HepG2 (cell line): ENCODE results near the gene RBP5. TPM values are rescaled to one million over a fixed set of nuclear protein-coding genes. Genes with fewer than 3 reads are reported as not detected.

Experiments
- ATAC-seq: fragments of 200-7000 bp; cut with Tn5 transposase; 3 replicates; pipeline ENCODE4 v1.9.1; 2020; ENCODE audit warnings: mild to moderate bottlenecking, moderate library complexity
- BruUV-seq: library from RNA; stranded (reverse); fragments of 400-500 nt; replicated peaks from 2 replicates; lab custom pipeline; 2021; lab: Mats Ljungman, UMichigan
- CTCF ChIA-PET: fragments of 300-600 bp; formaldehyde crosslinking; extraction: SDS; loops from one replicate; lab custom pipeline; 2021; ENCODE audit warnings: low total read pairs, inconsistent platforms, low intra/inter-chr PET ratio; lab: Yijun Ruan, JAX
- POLR2A ChIA-PET: fragments of 350-600 bp; sonication (Branson Sonifier 250); formaldehyde crosslinking; loops from one replicate; lab custom pipeline; 2020; ENCODE audit warnings: antibody characterized with exemption, inconsistent platforms; lab: Yijun Ruan, JAX
- DNase-seq: peaks from one replicate; pipeline ENCODE4 v3.0.0-alpha.2; 2015; ENCODE audit warnings: low spot score
- FAIRE-seq: peaks from 3 replicates; lab custom pipeline; 2011; peaks lifted over from hg19 to GRCh38; lab: Jason Lieb, UNC
- H2AFZ ChIP-seq: one replicate; pipeline ENCODE4 v1.6.1; 2011; ENCODE audit warnings: low read length, inconsistent platforms
- H3K27ac ChIP-seq: fragments of 300-600 bp; 3 replicates; pipeline ENCODE4 v1.8.0; 2011; ENCODE audit warnings: mixed run types, mild to moderate bottlenecking, mixed read lengths, low read length, inconsistent platforms; ENCODE audit not compliant: insufficient read depth; ENCODE audit errors: extremely low read length
- H3K27me3 ChIP-seq, 2 experiments: fragments of 200-600 bp in 1 of 2; 2 replicates in 1 of 2; 3 replicates in 1 of 2; pipeline versions ENCODE4 v1.6.0 to v1.8.0; 2011; ENCODE audit warnings: low read length in 2 of 2, mild to moderate bottlenecking in 2 of 2, moderate library complexity in 2 of 2, inconsistent platforms in 1 of 2; ENCODE audit not compliant: insufficient read depth in 2 of 2, control insufficient read depth in 1 of 2
- H3K36me3 ChIP-seq, 2 experiments: fragments of 200-600 bp in 1 of 2; replicated peaks in 1 of 2; 2 replicates in 1 of 2; 3 replicates in 1 of 2; pipeline versions ENCODE4 v1.5.1 to v1.8.0; 2011; ENCODE audit warnings: low read length in 2 of 2, inconsistent platforms in 1 of 2; ENCODE audit not compliant: insufficient read depth in 2 of 2, control insufficient read depth in 1 of 2
- H3K4me1 ChIP-seq: 2 replicates; pipeline ENCODE4 v1.5.1; 2012; ENCODE audit warnings: low read length, inconsistent platforms; ENCODE audit not compliant: insufficient read depth
- H3K4me2 ChIP-seq: 2 replicates; pipeline ENCODE4 v1.6.0; 2011; ENCODE audit warnings: low read depth, low read length, inconsistent platforms
- H3K4me3 ChIP-seq, 3 experiments: fragments of 200-600 bp in 1 of 3; sonication (generic), shearing (Covaris generic) in 1 of 3; replicated peaks in 1 of 3; 2 replicates each; pipeline ENCODE4 v1.5.1; 2011 to 2016; ENCODE audit warnings: low read length in 3 of 3, inconsistent platforms in 2 of 3, low read depth in 2 of 3, mild to moderate bottlenecking in 2 of 3, control low read depth in 1 of 3, mixed read lengths in 1 of 3; ENCODE audit not compliant: insufficient read depth in 1 of 3
- H3K79me2 ChIP-seq: one replicate; pipeline ENCODE4 v1.6.1; 2011; ENCODE audit warnings: low read length, inconsistent platforms; ENCODE audit not compliant: insufficient read depth
- H3K9ac ChIP-seq: 2 replicates; pipeline ENCODE4 v1.6.0; 2011; ENCODE audit warnings: mild to moderate bottlenecking, low read depth, low read length, inconsistent platforms; ENCODE audit not compliant: insufficient read depth
- H3K9me3 ChIP-seq: 2 replicates; pipeline ENCODE4 v1.5.1; 2012; ENCODE audit warnings: mild to moderate bottlenecking, low read length
- H4K20me1 ChIP-seq: 2 replicates; pipeline ENCODE4 v1.6.0; 2011; ENCODE audit warnings: inconsistent platforms, mild to moderate bottlenecking, low read length, moderate library complexity; ENCODE audit not compliant: insufficient read depth
- CEBPB ChIP-seq: IDR thresholded peaks from 2 replicates; pipeline ENCODE4 v1.6.1; 2011; ENCODE audit warnings: low read depth, low read length, improper control_type of control experiment, borderline replicate concordance
- ZNF792 ChIP-seq: IDR thresholded peaks from 2 replicates; pipeline ENCODE4 v1.6.1; 2016
- ZNF841 ChIP-seq: sonication (generic); formaldehyde crosslinking; IDR thresholded peaks from 2 replicates; pipeline ENCODE4 v1.8.1; 2023; ENCODE audit warnings: missing genetic modification reagents, borderline replicate concordance
- ZSCAN29 ChIP-seq: sonication (generic); formaldehyde crosslinking; conservative IDR thresholded peaks from 2 replicates; pipeline ENCODE4 v1.4.0; 2020; ENCODE audit warnings: mild to moderate bottlenecking, missing genetic modification reagents
- WGBS: methylation state at CpG from one replicate; pipeline ENCODE4 v1.1.6; 2017; ENCODE audit warnings: low lambda C conversion rate; 5-methylcytosine and 5-hydroxymethylcytosine counted together
- in situ Hi-C: cut with HindIII; loops from 2 replicates; pipeline ENCODE4 v1.10.0; 2017; ENCODE audit warnings: low pct_unique_long_range_greater_than_20kb; ENCODE audit not compliant: extremely low pct_ligation_motif_present
- intact Hi-C: fragments of 100-400 bp; cut with micrococcal nuclease; formaldehyde crosslinking; loops from one replicate; pipeline ENCODE4 v1.10.0; 2022; ENCODE audit not compliant: unreplicated experiment
- polyA plus RNA-seq, 8 experiments: library from polyadenylated mRNA; depleted of rRNA in 3 of 8; stranded (reverse) in 7 of 8; unstranded in 1 of 8; fragments of >200 nt; fragmentation: Illumina TruSeq in 4 of 8; extraction: Trizol in 4 of 8; gene quantifications; 2 replicates each; pipeline versions ENCODE4 v1.2.1 to v1.2.3, GENCODE V29; 2011 to 2016; ENCODE audit warnings: low read depth in 4 of 8, missing spikeins in 1 of 8, mixed read lengths in 1 of 8; ENCODE audit not compliant: insufficient read depth in 1 of 8
- total RNA-seq, 5 experiments: library from RNA; depleted of rRNA; stranded (reverse); fragments of >200 nt; fragmentation: Illumina TruSeq; extraction: Trizol; gene quantifications; 2 replicates each; pipeline ENCODE4 v1.2.3, GENCODE V29; 2016; ENCODE audit warnings: low read depth in 1 of 5
- TF ChIP-seq, protein P1 (sequence below): sonication (generic); formaldehyde crosslinking; IDR thresholded peaks from 2 replicates; pipeline ENCODE4 v1.8.0; 2022; ENCODE audit warnings: missing genetic modification reagents, mild to moderate bottlenecking, moderate library complexity, borderline replicate concordance
- TF ChIP-seq, protein P2 (sequence below): IDR thresholded peaks from 2 replicates; pipeline ENCODE4 v1.6.1; 2016; ENCODE audit warnings: low read depth, control low read depth

Gene RBP5
- total and polyA plus RNA-seq, 2 of the 13 experiments (the other 11 are each of a cell fraction or from before 2014, with no cell fraction given), result 13.8 to 19.8 TPM

DNA sequence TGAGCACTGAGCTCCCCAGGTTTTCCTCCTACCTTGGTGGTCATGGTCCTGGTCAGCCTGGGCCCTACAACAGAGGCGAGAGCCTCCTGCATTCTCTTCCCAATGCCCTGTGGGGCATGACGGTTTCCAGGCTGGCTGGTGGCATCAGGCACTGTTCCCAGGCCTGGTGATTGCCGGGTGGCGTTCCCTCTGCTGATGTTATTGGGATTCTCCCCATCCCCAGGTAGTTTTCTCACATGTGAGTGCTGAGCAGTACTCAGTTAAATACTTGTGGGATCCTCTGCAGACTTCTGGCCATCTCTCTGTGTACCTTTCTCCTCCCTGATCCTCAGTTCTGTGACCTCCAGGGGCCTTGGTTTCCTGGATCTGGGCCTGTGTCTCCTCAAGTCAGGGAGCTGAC lies 52.2 kb downstream of the RBP5 start (continued):
- TF ChIP-seq, protein P1, sequence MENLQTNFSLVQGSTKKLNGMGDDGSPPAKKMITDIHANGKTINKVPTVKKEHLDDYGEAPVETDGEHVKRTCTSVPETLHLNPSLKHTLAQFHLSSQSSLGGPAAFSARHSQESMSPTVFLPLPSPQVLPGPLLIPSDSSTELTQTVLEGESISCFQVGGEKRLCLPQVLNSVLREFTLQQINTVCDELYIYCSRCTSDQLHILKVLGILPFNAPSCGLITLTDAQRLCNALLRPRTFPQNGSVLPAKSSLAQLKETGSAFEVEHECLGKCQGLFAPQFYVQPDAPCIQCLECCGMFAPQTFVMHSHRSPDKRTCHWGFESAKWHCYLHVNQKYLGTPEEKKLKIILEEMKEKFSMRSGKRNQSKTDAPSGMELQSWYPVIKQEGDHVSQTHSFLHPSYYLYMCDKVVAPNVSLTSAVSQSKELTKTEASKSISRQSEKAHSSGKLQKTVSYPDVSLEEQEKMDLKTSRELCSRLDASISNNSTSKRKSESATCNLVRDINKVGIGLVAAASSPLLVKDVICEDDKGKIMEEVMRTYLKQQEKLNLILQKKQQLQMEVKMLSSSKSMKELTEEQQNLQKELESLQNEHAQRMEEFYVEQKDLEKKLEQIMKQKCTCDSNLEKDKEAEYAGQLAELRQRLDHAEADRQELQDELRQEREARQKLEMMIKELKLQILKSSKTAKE (CRISPR knock-in tag), result no peak
- TF ChIP-seq, protein P2, sequence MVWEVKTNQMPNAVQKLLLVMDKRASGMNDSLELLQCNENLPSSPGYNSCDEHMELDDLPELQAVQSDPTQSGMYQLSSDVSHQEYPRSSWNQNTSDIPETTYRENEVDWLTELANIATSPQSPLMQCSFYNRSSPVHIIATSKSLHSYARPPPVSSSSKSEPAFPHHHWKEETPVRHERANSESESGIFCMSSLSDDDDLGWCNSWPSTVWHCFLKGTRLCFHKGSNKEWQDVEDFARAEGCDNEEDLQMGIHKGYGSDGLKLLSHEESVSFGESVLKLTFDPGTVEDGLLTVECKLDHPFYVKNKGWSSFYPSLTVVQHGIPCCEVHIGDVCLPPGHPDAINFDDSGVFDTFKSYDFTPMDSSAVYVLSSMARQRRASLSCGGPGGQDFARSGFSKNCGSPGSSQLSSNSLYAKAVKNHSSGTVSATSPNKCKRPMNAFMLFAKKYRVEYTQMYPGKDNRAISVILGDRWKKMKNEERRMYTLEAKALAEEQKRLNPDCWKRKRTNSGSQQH (CRISPR knock-in tag), result no peak

DNA sequence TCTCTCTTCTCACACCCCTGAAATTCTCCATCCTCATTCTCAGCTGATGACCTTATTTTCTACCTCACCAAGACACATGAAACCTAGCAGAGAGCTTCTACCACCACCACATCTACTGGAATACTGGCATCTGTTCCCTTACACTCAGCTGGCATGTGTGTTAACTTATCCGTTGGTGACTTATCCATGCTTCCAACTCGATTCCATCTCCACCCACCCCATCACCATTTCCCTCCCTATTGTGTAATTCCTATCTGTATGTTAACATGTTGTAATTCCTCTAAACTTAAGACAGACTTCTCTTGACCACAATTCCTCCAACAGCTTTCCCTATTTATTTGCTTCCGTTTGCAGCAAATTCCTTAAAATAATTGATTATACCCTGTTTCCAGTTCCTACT lies 52.8 kb downstream of the RBP5 start:
- ATAC-seq, result no peak
- Histone ChIP-seq H2AFZ (no peak overlapping the region), H3K79me2 (no peaks in the 10 kb centered on the region), H3K9me3 (no peaks in the 10 kb centered on the region), H3K4me3 (no peak overlapping the region), H3K4me2 (no peak overlapping the region), H3K4me1 (peaks cover 34% of the 10 kb centered on the region), H3K9ac (no peak overlapping the region), H4K20me1 (no peaks in the 10 kb centered on the region), H3K27ac (no peak overlapping the region)
- in situ Hi-C loops (no loop called here), intact Hi-C loops (no loop called here)
- 12% methylated on average over 3 of the region's 3 CpGs for WGBS
- no peak for FAIRE-seq
- BruUV-seq, result no TSS peak
- ChIA-PET CTCF (no interaction called here), POLR2A (no interaction called here)
- DNase-seq, result no peak
- TF ChIP-seq ZNF841 (CRISPR knock-in tag), result no peak
- no peak for TF ChIP-seq ZSCAN29 (CRISPR knock-in tag)
- 0 out of 2 replicates have a peak, but pooled peaks have one; percentile 36 for TF ChIP-seq CEBPB
- TF ChIP-seq ZNF792 (CRISPR knock-in tag), result no peak
- TF ChIP-seq, all 625 proteins: peak for 1
- Histone ChIP-seq H3K36me3 (no peaks in the 10 kb centered on the region), H3K27me3 (no peaks in the 10 kb centered on the region)
